OCI-LY1 (cell line): ENCODE measurements around the gene CDK18.

Experiments used
- EZH2 ChIP-seq: fragments of 200-600 bp; sonication (generic), shearing (Covaris generic); IDR thresholded peaks from 2 replicates; pipeline ENCODE4 v1.8.0; 2017; ENCODE audit warnings: borderline replicate concordance, mixed run types, mild to moderate bottlenecking, antibody characterized with exemption, low read length, moderate library complexity, mixed read lengths
- TF ChIP-seq, protein P1 (sequence below): fragments of 200-600 bp; sonication (generic), shearing (Covaris generic); IDR thresholded peaks from 2 replicates; pipeline ENCODE4 v1.5.1; 2017; ENCODE audit warnings: mild to moderate bottlenecking, antibody characterized with exemption, low read length, moderate library complexity, mixed read lengths

DNA sequence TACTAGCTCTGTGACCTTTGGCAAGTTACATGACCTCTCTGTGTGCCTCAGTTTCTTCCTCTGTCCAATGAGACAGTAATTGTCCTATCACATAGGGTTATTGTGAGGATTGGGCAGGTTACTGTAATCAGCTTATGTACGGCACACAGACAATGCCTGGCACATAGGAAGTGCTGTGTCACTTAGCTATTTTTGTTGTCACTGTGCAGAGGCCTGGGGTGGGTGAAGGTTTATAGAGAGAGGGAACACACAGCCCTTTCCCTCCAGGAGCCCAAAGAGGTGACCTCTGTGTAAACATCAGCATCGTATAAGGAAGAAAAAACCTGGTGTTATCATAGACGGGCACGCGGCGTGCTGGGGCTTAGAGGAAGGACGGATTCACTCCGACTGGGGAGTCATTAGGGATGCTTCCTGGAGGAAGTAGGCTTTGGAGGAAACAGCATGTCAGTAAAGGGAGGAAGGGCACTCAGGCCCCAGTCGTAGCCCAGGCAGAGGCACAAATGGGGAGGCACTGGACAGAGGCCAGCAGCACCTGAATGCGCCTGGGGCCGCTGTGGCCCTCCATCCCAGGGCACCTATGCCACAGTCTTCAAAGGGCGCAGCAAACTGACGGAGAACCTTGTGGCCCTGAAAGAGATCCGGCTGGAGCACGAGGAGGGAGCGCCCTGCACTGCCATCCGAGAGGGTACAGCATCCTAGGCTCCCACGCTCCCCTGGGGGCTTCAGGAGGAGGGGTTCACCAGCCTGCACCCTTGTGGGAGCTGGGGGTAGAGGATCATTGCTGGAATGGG is 21.2 kb downstream of the CDK18 start:
- TF ChIP-seq, protein P1, sequence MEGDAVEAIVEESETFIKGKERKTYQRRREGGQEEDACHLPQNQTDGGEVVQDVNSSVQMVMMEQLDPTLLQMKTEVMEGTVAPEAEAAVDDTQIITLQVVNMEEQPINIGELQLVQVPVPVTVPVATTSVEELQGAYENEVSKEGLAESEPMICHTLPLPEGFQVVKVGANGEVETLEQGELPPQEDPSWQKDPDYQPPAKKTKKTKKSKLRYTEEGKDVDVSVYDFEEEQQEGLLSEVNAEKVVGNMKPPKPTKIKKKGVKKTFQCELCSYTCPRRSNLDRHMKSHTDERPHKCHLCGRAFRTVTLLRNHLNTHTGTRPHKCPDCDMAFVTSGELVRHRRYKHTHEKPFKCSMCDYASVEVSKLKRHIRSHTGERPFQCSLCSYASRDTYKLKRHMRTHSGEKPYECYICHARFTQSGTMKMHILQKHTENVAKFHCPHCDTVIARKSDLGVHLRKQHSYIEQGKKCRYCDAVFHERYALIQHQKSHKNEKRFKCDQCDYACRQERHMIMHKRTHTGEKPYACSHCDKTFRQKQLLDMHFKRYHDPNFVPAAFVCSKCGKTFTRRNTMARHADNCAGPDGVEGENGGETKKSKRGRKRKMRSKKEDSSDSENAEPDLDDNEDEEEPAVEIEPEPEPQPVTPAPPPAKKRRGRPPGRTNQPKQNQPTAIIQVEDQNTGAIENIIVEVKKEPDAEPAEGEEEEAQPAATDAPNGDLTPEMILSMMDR, result no peak
- TF ChIP-seq EZH2, result no peak
